Transverse colon (tissue), 4 donors: ENCODE results near the gene AOPEP.

Experiments used
- POLR2AphosphoS5 ChIP-seq, 3 donors: sonication (generic); formaldehyde crosslinking; IDR thresholded peaks; one replicate each; pipeline ENCODE4 v1.6.1; 2016; ENCODE audit warnings: antibody characterized with exemption in 3 of 3
- TF ChIP-seq, protein P1 (sequence below), 5 experiments: fragments of 200-600 bp in 3 of 5; fragments of 450-650 bp in 2 of 5; sonication (generic) in 3 of 5; IDR thresholded peaks; 1 replicate in 2 of 5; 2 replicates in 3 of 5; pipeline ENCODE4 v1.5.1; 2016 to 2017; ENCODE audit warnings: antibody characterized with exemption in 5 of 5, inconsistent platforms in 3 of 5, mild to moderate bottlenecking in 2 of 5, moderate library complexity in 1 of 5

DNA sequence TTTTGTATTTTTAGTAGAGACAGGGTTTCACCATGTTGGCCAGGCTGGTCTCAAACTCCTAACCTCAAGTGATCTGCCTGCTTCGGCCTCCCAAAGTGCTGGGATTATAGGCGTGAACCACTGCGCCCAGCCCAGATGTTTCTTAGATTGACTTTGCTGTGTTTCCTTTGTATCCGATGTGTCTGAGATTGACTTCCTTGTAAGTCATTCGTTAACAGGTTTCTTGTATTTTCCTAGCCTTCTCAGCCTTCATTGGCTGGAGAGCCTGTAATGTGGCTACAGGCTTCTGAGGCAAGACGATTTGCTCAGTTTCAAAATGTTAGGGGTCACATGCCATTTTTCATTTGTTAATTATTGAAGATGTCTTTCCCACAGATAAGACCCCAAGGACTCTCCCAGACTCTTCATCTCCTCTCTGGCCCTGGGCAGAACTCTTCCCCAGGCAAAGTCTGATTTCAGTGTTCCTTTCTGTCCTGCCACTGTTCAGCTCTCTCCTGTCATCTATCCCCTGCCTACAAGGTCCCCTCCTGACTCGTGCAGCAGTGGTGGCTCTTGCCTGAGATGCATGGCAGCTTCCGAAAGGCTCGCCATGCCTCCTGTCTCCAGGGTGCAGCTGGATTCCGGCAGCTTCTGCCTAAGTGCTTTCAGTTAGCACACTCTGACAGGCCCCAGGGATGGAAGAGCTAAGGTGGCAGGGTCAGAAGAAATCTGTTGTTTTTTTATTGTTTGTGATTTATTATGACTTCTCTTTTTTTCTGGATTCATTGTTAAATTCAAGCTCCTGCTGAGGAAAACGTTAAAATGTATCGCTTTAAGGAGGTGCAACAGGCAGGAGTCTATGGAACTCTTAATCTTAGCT is 206.4 kb downstream of the AOPEP start:
- TF ChIP-seq, protein P1, sequence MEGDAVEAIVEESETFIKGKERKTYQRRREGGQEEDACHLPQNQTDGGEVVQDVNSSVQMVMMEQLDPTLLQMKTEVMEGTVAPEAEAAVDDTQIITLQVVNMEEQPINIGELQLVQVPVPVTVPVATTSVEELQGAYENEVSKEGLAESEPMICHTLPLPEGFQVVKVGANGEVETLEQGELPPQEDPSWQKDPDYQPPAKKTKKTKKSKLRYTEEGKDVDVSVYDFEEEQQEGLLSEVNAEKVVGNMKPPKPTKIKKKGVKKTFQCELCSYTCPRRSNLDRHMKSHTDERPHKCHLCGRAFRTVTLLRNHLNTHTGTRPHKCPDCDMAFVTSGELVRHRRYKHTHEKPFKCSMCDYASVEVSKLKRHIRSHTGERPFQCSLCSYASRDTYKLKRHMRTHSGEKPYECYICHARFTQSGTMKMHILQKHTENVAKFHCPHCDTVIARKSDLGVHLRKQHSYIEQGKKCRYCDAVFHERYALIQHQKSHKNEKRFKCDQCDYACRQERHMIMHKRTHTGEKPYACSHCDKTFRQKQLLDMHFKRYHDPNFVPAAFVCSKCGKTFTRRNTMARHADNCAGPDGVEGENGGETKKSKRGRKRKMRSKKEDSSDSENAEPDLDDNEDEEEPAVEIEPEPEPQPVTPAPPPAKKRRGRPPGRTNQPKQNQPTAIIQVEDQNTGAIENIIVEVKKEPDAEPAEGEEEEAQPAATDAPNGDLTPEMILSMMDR (IDR thresholded peaks at IDR 0.05), result no peak
- TF ChIP-seq POLR2AphosphoS5 (IDR thresholded peaks at IDR 0.05), result no peak
